GM19193 (cell line): ENCODE measurements around the gene PDE4C.

Experiments used
- POLR2A ChIP-seq: IDR thresholded peaks from 4 replicates; pipeline ENCODE4 v1.6.1; 2011; ENCODE audit not compliant: insufficient read depth, insufficient read length; ENCODE audit errors: extremely low read depth

The PDE4C gene

GRCh38 chr19:18262917-18263316 is 36.7 kb upstream of the PDE4C start:
- TF ChIP-seq POLR2A, result no peak

- no peak for TF ChIP-seq POLR2A
Measured at GRCh38 chr19:18262144-18262543, 35.9 kb upstream of the PDE4C start.

GRCh38 chr19:18261474-18261873 is 35.2 kb upstream of the PDE4C start:
- no peak for TF ChIP-seq POLR2A

GRCh38 chr19:18259893-18260292 is 33.7 kb upstream of the PDE4C start:
- no peak for TF ChIP-seq POLR2A

- TF ChIP-seq POLR2A, result no peak
Measured at GRCh38 chr19:18257503-18258470, 31.5 kb upstream of the PDE4C start.

- no peak for TF ChIP-seq POLR2A
Measured at GRCh38 chr19:18254546-18255503, 28.6 kb upstream of the PDE4C start.

GRCh38 chr19:18253716-18254115 is 27.5 kb upstream of the PDE4C start:
- no peak for TF ChIP-seq POLR2A

- TF ChIP-seq POLR2A, result no peak
Measured at GRCh38 chr19:18253130-18253529, 26.9 kb upstream of the PDE4C start.

GRCh38 chr19:18252370-18252717 is 26.1 kb upstream of the PDE4C start:
- TF ChIP-seq POLR2A, result no peak

- TF ChIP-seq POLR2A, result no peak
Measured at GRCh38 chr19:18251587-18252369, 25.5 kb upstream of the PDE4C start.

GRCh38 chr19:18249834-18250233 is 23.6 kb upstream of the PDE4C start:
- no peak for TF ChIP-seq POLR2A

- TF ChIP-seq POLR2A, result no peak
Measured at GRCh38 chr19:18245297-18245696, 19.1 kb upstream of the PDE4C start.

- TF ChIP-seq POLR2A, result no peak
Measured at GRCh38 chr19:18239303-18239702, 13.1 kb upstream of the PDE4C start.

- no peak for TF ChIP-seq POLR2A
Measured at GRCh38 chr19:18234194-18234593, 8.0 kb upstream of the PDE4C start.

- TF ChIP-seq POLR2A, result no peak
Measured at GRCh38 chr19:18233224-18233825, 7.1 kb upstream of the PDE4C start.

GRCh38 chr19:18232540-18233223 is 6.4 kb upstream of the PDE4C start:
- no peak for TF ChIP-seq POLR2A
